ENCODE results near the gene SF3A1.

- TF ChIP-seq PKNOX1 (IDR thresholded peaks at IDR 0.05) (no peak), NFRKB (IDR thresholded peaks at IDR 0.05) (no peak), FOXA1 (IDR thresholded peaks at IDR 0.05) (no peak), FOXM1 (IDR thresholded peaks at IDR 0.05; ENCODE audit: borderline replicate concordance) (no peak), BHLHE40 (IDR thresholded peaks at IDR 0.05; ENCODE audit: borderline replicate concordance) (no peak), SP1 (IDR thresholded peaks at IDR 0.05) (no peak), ARNT (IDR thresholded peaks at IDR 0.05) (no peak), SUZ12 (IDR thresholded peaks at IDR 0.05) (no peak)
Measured at GRCh38 chr22:30328466-30329049, 28.1 kb downstream of the SF3A1 start.
